ENCODE measurements around the gene ABCC10.

DNA sequence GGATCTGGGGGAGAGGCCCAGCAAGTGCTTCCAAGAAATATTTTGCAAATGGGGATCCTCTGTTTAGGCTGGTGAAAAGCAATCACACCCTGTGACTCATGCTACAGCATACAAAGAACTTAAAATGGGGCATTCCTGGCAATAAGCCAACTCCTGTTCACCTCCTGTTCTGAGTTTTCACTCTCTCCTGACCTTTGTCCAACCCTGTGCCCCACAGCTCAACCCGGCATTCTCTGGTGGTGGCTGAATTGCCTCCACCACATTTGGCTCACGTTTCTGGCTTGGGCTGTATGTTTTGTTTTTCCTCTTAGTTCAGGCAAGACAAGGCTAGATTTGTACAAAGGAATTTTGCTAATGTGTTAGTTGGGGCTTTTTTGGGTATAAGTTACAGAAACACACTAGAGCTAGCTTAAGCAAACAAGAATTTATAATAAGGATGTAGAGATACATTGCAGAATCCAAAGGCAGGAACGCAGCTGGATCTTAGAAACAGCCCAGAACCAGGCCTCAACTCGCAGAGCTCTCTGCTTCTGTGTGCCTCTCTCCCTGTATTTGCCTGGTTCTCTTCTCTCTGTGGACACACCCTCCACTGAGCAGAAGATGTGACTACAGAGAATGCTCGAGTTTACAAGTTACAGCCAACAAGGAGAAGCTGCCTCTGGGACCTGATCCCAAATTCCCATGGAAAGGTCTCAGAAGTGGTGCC is 9.4 kb downstream of the ABCC10 start:
- TF ChIP-seq, protein P1, sequence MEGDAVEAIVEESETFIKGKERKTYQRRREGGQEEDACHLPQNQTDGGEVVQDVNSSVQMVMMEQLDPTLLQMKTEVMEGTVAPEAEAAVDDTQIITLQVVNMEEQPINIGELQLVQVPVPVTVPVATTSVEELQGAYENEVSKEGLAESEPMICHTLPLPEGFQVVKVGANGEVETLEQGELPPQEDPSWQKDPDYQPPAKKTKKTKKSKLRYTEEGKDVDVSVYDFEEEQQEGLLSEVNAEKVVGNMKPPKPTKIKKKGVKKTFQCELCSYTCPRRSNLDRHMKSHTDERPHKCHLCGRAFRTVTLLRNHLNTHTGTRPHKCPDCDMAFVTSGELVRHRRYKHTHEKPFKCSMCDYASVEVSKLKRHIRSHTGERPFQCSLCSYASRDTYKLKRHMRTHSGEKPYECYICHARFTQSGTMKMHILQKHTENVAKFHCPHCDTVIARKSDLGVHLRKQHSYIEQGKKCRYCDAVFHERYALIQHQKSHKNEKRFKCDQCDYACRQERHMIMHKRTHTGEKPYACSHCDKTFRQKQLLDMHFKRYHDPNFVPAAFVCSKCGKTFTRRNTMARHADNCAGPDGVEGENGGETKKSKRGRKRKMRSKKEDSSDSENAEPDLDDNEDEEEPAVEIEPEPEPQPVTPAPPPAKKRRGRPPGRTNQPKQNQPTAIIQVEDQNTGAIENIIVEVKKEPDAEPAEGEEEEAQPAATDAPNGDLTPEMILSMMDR (IDR thresholded peaks at IDR 0.05), result no peak
- TF ChIP-seq POLR2A (IDR thresholded peaks at IDR 0.05), result no peak

All from esophagus squamous epithelium (tissue), 4 donors.